Ectodermal cell (in vitro differentiated cells): Measurements from ENCODE around the gene DTL.

Experiments used
- H3K27ac ChIP-seq: 2 replicates; pipeline ENCODE4 v1.7.0; 2013; ENCODE audit warnings: mild to moderate bottlenecking, low read depth, low read length; ENCODE audit not compliant: insufficient read depth, poor library complexity, severe bottlenecking
- H3K27me3 ChIP-seq: 2 replicates; pipeline ENCODE4 v1.7.0; 2013; ENCODE audit warnings: mild to moderate bottlenecking, low read length; ENCODE audit not compliant: insufficient read depth, control insufficient read depth, poor library complexity, severe bottlenecking
- H3K36me3 ChIP-seq: one replicate; pipeline ENCODE4 v1.7.0; 2013; ENCODE audit warnings: low read length; ENCODE audit not compliant: control insufficient read depth, insufficient read depth
- H3K4me1 ChIP-seq: one replicate; pipeline ENCODE4 v1.7.0; 2013; ENCODE audit warnings: low read length; ENCODE audit not compliant: control insufficient read depth, insufficient read depth
- H3K4me3 ChIP-seq: 2 replicates; pipeline ENCODE4 v1.7.0; 2013; ENCODE audit warnings: low read depth, low read length, control low read depth; ENCODE audit not compliant: insufficient read depth
- H3K9me3 ChIP-seq: 2 replicates; pipeline ENCODE4 v1.7.0; 2013; ENCODE audit warnings: mild to moderate bottlenecking, low read length, moderate library complexity; ENCODE audit not compliant: control insufficient read depth
- WGBS, 2 experiments: methylation state at CpG; one replicate each; pipeline ENCODE4 v1.1.7; 2013; ENCODE audit warnings: missing lambda C conversion rate in 2 of 2; 5-methylcytosine and 5-hydroxymethylcytosine counted together

The DTL gene

DNA sequence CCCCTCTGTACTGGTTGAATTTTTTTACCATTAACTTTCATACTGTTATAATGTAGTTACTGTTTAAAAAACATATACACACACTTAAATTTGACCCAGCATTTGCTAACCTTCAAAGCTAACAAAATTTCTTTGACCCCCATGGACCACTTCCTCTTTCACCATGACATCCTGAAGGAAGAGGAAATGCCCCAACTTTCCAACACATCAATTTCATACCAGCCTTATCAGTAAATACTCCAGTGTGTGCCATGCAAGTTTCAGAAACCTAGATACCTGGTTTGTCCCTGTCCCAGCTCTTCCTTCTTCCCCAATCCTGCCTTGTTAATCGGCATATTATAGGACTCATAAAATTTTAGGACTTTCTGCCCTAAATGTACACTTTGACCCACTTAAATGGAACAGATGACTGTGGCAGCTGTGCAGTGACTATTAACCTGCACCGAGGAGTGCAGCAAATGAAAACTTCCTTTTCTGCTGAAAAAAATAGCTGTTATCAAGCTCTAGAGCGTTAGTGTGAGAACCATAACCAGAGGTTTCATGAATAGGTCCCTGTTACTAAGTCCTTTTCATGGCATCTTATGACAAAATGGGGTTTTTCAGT lies 54.1 kb downstream of the DTL start:
- H3K27ac ChIP-seq: no peak overlapping the region
- no peaks in the 10 kb centered on the region for H3K9me3 ChIP-seq
- H3K4me3 ChIP-seq: no peak overlapping the region
- no peaks in the 10 kb centered on the region for H3K4me1 ChIP-seq
- no peaks in the 10 kb centered on the region for H3K27me3 ChIP-seq
- 95 to 96% methylated on average over 3 of the region's 3 CpGs for WGBS, 2 experiments
- peaks cover 22% of the 10 kb centered on the region for H3K36me3 ChIP-seq

DNA sequence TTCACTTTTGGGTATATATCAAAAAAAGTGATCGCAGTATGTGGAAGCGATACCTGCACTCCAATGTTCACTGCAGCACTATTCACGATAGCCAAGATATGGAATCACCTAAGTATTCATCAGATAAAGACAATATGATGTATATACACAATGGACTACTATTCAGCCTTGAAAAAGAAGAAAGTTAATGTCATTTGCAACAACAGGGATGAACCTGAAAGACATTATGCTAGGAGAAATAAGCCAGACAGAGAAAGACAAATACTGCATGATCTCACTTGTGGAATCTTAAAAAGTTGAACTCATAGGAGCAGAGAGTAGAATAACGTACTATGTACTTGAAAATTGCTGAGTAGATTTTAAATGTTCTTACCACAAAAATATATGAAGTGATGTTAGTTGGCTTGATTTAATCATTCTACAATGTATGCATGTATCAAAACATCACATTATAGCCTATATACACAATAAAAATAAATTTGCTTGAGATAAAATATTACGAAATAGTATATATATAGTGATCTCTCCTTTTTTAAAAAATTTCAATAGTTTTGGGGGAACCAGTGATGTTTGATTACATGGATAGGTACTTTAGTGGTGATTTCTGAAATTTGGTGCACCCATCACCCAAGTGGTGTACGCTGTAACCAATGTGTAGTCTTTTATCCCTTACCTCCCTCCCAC lies 56.0 kb downstream of the DTL start:
- H3K36me3 ChIP-seq: peaks cover 17% of the 10 kb centered on the region
- no peaks in the 10 kb centered on the region for H3K9me3 ChIP-seq
- WGBS, 2 experiments: 76 to 89% methylated on average over 4 to 5 of the region's 6 CpGs
- no peaks in the 10 kb centered on the region for H3K27me3 ChIP-seq
- H3K4me3 ChIP-seq: no peak overlapping the region
- no peaks in the 10 kb centered on the region for H3K4me1 ChIP-seq
- H3K27ac ChIP-seq: no peak overlapping the region

GRCh38 chr1:212097360-212097759 lies 61.8 kb downstream of the DTL start:
- Histone ChIP-seq H3K36me3 (peaks cover 1% of the 10 kb centered on the region), H3K27me3 (no peaks in the 10 kb centered on the region), H3K4me3 (no peak overlapping the region), H3K4me1 (no peaks in the 10 kb centered on the region), H3K9me3 (no peaks in the 10 kb centered on the region), H3K27ac (no peak overlapping the region)
- 80 to 100% methylated on average over 1 to 2 of the region's 2 CpGs for WGBS, 2 experiments

DNA sequence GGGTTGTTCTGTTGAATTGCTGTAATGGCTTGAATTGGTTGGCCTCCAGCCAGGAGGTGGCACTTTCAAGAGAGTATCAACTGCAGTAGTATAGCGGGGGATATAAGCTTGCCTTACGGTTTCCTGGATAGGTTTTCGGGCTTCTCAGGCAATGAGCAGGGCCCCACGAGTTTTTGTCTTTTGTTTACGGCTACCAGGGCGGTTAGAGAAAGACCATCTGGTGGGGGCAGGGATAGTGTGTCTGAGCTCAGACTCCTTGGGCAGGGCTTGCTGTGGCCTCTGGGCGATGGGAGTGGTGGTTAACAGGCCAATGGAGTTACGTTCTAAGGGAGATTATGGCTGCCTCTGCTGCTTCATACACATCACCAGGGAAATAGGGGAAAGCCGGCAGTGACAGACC lies 62.8 kb downstream of the DTL start:
- Histone ChIP-seq H3K9me3 (no peaks in the 10 kb centered on the region), H3K4me3 (no peak overlapping the region), H3K36me3 (no peaks in the 10 kb centered on the region), H3K4me1 (no peaks in the 10 kb centered on the region), H3K27me3 (no peaks in the 10 kb centered on the region), H3K27ac (no peak overlapping the region)
- WGBS, 2 experiments: 85 to 88% methylated on average over 9 of the region's 9 CpGs

GRCh38 chr1:212098771-212099170 lies 63.2 kb downstream of the DTL start:
- Histone ChIP-seq H3K4me3 (no peak overlapping the region), H3K4me1 (no peaks in the 10 kb centered on the region), H3K27me3 (no peaks in the 10 kb centered on the region), H3K27ac (no peak overlapping the region), H3K9me3 (no peaks in the 10 kb centered on the region), H3K36me3 (no peaks in the 10 kb centered on the region)
- 91 to 95% methylated on average over 3 of the region's 3 CpGs for WGBS, 2 experiments

DNA sequence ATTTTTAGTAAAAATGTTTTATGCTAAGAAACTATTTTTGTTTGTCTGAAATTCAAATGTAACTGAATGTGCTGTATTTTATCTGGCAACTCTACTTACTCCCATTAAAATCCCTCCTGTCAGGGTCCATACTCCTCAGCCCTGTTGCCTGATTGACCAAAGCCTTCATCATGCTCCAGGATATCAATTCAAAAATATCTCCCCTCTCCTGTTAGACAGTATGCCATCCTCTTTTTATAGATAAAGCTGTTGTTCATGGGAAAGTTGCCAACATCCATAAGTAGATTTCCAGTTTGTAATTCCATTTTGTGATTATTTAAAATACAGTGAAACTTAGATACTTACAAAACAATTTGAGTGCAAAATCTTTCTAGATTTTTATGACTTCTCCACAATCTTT lies 65.7 kb downstream of the DTL start:
- no peak overlapping the region for H3K4me3 ChIP-seq
- H3K36me3 ChIP-seq: no peaks in the 10 kb centered on the region
- H3K9me3 ChIP-seq: no peaks in the 10 kb centered on the region
- H3K4me1 ChIP-seq: no peaks in the 10 kb centered on the region
- no peaks in the 10 kb centered on the region for H3K27me3 ChIP-seq
- no peak overlapping the region for H3K27ac ChIP-seq

- WGBS, 2 experiments: 100% methylated on average over 1 to 2 of the region's 2 CpGs
- H3K27me3 ChIP-seq: no peaks in the 10 kb centered on the region
- no peak overlapping the region for H3K4me3 ChIP-seq
- H3K4me1 ChIP-seq: no peaks in the 10 kb centered on the region
- no peaks in the 10 kb centered on the region for H3K9me3 ChIP-seq
- H3K36me3 ChIP-seq: no peaks in the 10 kb centered on the region
- H3K27ac ChIP-seq: no peak overlapping the region
Observed at GRCh38 chr1:212101735-212102134, 66.2 kb downstream of the DTL start.

- WGBS, 2 experiments: 84 to 93% methylated on average over 1 to 3 of the region's 3 CpGs
- Histone ChIP-seq H3K27ac (no peak overlapping the region), H3K36me3 (no peaks in the 10 kb centered on the region)
Observed at GRCh38 chr1:212104586-212105325, 69.2 kb downstream of the DTL start.

DNA sequence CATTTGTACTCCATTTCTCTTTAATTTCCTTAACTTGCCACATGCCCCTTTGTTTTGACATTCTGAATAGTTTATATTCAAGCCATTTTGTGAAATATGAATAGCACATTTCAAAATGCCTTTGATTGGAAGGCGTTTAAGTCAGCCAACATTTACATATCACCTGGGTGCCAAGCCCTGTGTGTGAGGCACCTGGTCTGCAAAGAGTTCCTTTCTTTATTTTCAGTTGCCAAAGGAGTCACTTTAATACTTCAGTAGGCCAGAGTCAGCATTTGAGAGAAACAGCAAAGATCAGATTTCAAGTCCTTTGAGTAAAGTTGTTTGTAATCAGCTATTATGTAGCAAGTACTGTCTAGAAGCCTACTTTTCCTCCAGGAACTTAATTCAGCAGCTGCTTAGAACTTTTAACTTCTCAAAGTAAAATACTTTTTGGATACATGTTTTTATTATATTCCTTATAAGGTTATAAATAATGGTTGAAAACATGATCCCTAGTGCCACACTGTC lies 70.8 kb downstream of the DTL start:
- Histone ChIP-seq H3K27me3 (no peaks in the 10 kb centered on the region), H3K36me3 (no peaks in the 10 kb centered on the region), H3K27ac (no peak overlapping the region), H3K4me1 (no peaks in the 10 kb centered on the region), H3K4me3 (no peak overlapping the region), H3K9me3 (no peaks in the 10 kb centered on the region)
- WGBS, 2 experiments: 31 to 42% methylated on average over 1 of the region's 1 CpG

More at GRCh38 chr1:212104586-212105325, 69.2 kb downstream of the DTL start:
- H3K27me3 ChIP-seq: no peaks in the 10 kb centered on the region
- H3K9me3 ChIP-seq: no peaks in the 10 kb centered on the region
- H3K4me1 ChIP-seq: no peaks in the 10 kb centered on the region
- H3K4me3 ChIP-seq: no peak overlapping the region

DNA sequence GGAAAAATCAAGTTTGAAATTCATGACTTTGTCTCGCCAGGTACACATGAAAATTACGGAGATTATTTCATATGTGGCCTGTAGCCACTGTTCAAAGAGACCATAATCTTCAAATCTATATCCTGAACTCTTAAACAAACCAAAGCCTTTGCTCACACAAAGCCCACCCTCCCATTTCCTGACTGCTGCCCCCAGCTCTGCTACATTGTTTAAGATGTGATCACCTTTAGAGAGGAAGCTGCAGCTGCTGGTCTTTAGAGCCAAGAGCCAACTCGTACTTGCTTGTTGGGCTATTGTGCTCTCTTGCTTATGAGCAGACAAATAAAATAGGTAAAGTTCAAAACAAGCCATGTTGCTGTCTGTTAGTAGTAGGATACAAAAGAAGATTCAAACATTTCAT lies 71.9 kb downstream of the DTL start:
- Histone ChIP-seq H3K4me1 (peaks cover 4% of the 10 kb centered on the region), H3K36me3 (no peaks in the 10 kb centered on the region), H3K27ac (no peak overlapping the region), H3K9me3 (no peaks in the 10 kb centered on the region), H3K27me3 (no peaks in the 10 kb centered on the region), H3K4me3 (no peak overlapping the region)
- 89 to 95% methylated on average over 3 of the region's 3 CpGs for WGBS, 2 experiments
